Mucosa of descending colon (tissue), 3 donors: ENCODE measurements around the gene PHC2. TPM values are rescaled to one million over a fixed set of nuclear protein-coding genes. Genes with fewer than 3 reads are reported as not detected.

ENCODE experiments used
- ATAC-seq: fragments of 200-7000 bp; cut with Tn5 transposase; one replicate; pipeline ENCODE4 v1.9.1; 2020; ENCODE audit warnings: mild to moderate bottlenecking, moderate library complexity
- DNase-seq, 3 donors: peaks; one replicate each; pipeline ENCODE4 v3.0.0-alpha.2; 2020
- H3K36me3 ChIP-seq: fragments of 200-600 bp; one replicate; pipeline ENCODE4 v1.8.0; 2021; ENCODE audit warnings: low read depth, mild to moderate bottlenecking
- H3K4me1 ChIP-seq: fragments of 200-600 bp; one replicate; pipeline ENCODE4 v1.8.0; 2021; ENCODE audit warnings: low read depth, mild to moderate bottlenecking
- H3K4me3 ChIP-seq: fragments of 200-600 bp; one replicate; pipeline ENCODE4 v1.8.0; 2021; ENCODE audit warnings: mild to moderate bottlenecking
- H3K9me3 ChIP-seq: fragments of 200-600 bp; one replicate; pipeline ENCODE4 v1.8.0; 2021; ENCODE audit warnings: mild to moderate bottlenecking
- CTCF ChIP-seq: fragments of 200-600 bp; IDR thresholded peaks from one replicate; pipeline ENCODE4 v1.8.0; 2022; ENCODE audit warnings: antibody characterized with exemption, mild to moderate bottlenecking
- intact Hi-C, 2 donors: fragments of 100-400 bp; cut with DNase I in 1 of 2; cut with micrococcal nuclease in 1 of 2; formaldehyde crosslinking; loops; one replicate each; pipeline versions ENCODE4 v1.11.0 to v1.11.1; 2022; cut with DNase I, micrococcal nuclease
- total RNA-seq, 3 donors: library from RNA; stranded (reverse); fragmentation: NEBNext Ultra II Directional in 2 of 3; extraction: Animal tissue kit (Norgen Biotek cat#: 25700) in 2 of 3; gene quantifications; one replicate each; pipeline versions ENCODE4 v1.2.1 to v1.2.4, GENCODE V29; 2021 to 2023
- donor health status: DM: no; HTN: no; CAD: no; lungs with moderate emphysema.
- donor health status: DM: no; HTN: no; CAD: no.
- donor health status: DM: no; HTN: yes; CAD: no.

The PHC2 gene
- total RNA-seq, 3 donors from 2014 or later = 49.5 to 99.0 (median 60.5) TPM

GRCh38 chr1:33361532-33362235 lies 69.2 kb downstream of the PHC2 start:
- Histone ChIP-seq H3K9me3 (no peaks in the 10 kb centered on the region), H3K36me3 (no peaks in the 10 kb centered on the region), H3K4me1 (no peaks in the 10 kb centered on the region), H3K4me3 (no peak overlapping the region)
- DNase-seq (no peak), ATAC-seq (peak; percentile 35)
- intact Hi-C loops = no loop called here
- no peak for TF ChIP-seq CTCF

GRCh38 chr1:33360367-33360766 lies 70.5 kb downstream of the PHC2 start:
- H3K4me1 ChIP-seq = no peaks in the 10 kb centered on the region
- ATAC-seq = no peak
- no peak for TF ChIP-seq CTCF
- H3K4me3 ChIP-seq = no peak overlapping the region
- DNase-seq = no peak
- intact Hi-C loops = no loop called here
- H3K9me3 ChIP-seq = no peaks in the 10 kb centered on the region
- H3K36me3 ChIP-seq = no peaks in the 10 kb centered on the region

GRCh38 chr1:33359931-33360330 lies 71.0 kb downstream of the PHC2 start:
- no peak for TF ChIP-seq CTCF
- no peaks in the 10 kb centered on the region for H3K36me3 ChIP-seq
- ATAC-seq = no peak
- no peaks in the 10 kb centered on the region for H3K4me1 ChIP-seq
- intact Hi-C loops = no loop called here
- H3K4me3 ChIP-seq = no peak overlapping the region
- H3K9me3 ChIP-seq = no peaks in the 10 kb centered on the region
- DNase-seq = no peak

- Histone ChIP-seq H3K36me3 (no peaks in the 10 kb centered on the region), H3K4me1 (no peaks in the 10 kb centered on the region), H3K4me3 (no peak overlapping the region), H3K9me3 (no peaks in the 10 kb centered on the region)
- DNase-seq = no peak
- no peak for ATAC-seq
- no peak for TF ChIP-seq CTCF
- intact Hi-C loops = no loop called here
Measured at GRCh38 chr1:33358795-33359503, 71.9 kb downstream of the PHC2 start.

GRCh38 chr1:33358114-33358794 lies 72.6 kb downstream of the PHC2 start:
- H3K4me3 ChIP-seq = no peak overlapping the region
- no peak for DNase-seq
- no peaks in the 10 kb centered on the region for H3K9me3 ChIP-seq
- no peak for ATAC-seq
- no peaks in the 10 kb centered on the region for H3K36me3 ChIP-seq
- intact Hi-C loops = no loop called here
- no peaks in the 10 kb centered on the region for H3K4me1 ChIP-seq
- no peak for TF ChIP-seq CTCF
